Medulla oblongata (tissue), 1 donor: ENCODE measurements around the gene MPP4.

Source experiments
- DNase-seq: peaks from one replicate; pipeline ENCODE4 v3.0.0-alpha.2; 2015; ENCODE audit errors: extremely low spot score

MPP4 gene, protein sequence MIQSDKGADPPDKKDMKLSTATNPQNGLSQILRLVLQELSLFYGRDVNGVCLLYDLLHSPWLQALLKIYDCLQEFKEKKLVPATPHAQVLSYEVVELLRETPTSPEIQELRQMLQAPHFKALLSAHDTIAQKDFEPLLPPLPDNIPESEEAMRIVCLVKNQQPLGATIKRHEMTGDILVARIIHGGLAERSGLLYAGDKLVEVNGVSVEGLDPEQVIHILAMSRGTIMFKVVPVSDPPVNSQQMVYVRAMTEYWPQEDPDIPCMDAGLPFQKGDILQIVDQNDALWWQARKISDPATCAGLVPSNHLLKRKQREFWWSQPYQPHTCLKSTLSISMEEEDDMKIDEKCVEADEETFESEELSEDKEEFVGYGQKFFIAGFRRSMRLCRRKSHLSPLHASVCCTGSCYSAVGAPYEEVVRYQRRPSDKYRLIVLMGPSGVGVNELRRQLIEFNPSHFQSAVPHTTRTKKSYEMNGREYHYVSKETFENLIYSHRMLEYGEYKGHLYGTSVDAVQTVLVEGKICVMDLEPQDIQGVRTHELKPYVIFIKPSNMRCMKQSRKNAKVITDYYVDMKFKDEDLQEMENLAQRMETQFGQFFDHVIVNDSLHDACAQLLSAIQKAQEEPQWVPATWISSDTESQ

DNA sequence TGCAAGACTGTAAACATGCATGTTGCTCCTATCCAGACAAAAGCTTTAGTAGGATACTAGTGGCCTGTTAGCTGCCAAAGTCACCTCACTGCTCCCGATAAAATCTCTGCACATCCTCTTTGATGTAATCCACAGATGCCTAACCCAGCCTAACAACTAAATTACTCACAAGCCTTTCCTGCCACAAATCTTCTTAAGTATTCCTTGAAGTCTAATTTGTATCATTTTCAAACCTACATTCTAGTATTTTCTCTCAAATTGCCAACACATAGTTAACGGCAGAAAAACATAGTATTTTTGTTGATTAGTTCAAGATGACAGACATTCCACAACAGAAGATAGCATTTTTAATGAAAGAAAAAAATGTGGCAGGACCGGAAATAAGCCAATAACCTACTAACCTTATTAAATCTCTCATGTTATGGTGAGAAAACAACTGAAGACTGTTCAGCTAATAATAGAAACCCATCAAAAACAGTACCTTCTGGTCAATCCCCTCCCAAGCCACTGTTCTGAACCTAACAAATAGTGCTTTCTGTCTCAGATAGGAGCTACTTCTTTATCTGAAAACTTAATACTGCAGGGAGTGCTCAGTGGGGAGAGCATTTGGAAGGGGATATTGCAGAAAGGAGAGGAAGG lies at the start of gene MPP4:
MPP4 (minus strand) TSS at position 57 of the 639 bp plus-strand sequence. CDS start 4,690 bp downstream, outside the sequence.
- no peak for DNase-seq

DNA sequence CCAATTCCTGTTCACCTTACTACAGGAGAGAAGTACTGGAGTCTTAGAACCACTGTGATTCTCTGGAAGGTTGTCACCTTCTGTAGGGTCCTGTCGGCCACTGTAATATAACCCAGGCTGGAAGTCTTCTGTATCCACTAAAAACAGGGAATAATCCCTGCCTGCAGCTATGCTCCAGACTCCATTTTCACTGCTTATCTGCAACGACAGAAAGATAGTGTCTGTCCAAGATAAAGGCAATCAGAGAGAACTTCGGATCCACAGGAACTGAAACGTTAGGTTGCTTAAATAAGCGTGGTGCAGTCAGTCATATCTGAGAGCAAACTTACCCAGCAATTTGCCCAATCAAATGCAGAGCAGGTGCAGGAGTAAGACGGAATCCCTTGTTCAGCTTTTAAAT lies 48.1 kb upstream of the MPP4 start:
- no peak for DNase-seq

DNA sequence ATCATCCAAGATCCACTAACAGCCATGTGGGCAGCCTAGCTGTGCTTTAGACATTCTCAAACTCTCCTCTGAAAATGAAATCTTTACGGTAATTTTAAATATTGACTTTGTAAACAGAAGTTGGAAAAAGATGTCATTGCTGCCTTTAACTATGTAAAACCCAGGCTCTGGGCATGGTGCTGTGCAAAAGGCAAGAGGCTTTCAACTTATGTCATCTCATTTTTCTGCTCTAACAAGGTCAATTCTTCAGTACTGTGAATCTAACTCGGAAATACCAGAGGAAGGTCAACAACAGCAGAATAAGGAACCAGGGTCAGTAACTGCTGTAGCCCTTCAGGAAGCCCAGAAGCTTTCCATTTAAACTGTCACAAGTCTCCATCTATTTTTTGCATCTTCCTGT lies 37.0 kb upstream of the MPP4 start:
- no peak for DNase-seq

DNA sequence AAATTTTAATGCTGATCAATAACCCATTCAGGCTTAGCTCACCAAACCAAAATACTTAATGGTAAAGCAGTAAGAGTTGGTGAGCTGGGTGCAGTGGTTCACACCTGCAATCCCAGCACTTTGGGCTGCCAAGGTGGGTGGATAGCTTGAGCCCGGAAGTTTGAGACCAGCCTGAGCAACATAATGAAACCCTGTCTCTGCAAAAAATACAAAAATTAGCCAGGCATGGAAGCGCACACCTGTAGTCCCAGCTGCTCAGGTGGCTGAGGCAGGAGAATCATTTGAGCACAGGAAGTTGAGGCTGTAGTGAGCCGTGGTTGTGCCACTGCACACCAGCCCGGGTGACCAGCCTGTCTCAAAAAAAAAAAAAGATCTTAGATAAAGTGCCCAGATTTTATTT lies 35.7 kb upstream of the MPP4 start:
- no peak for DNase-seq

DNA sequence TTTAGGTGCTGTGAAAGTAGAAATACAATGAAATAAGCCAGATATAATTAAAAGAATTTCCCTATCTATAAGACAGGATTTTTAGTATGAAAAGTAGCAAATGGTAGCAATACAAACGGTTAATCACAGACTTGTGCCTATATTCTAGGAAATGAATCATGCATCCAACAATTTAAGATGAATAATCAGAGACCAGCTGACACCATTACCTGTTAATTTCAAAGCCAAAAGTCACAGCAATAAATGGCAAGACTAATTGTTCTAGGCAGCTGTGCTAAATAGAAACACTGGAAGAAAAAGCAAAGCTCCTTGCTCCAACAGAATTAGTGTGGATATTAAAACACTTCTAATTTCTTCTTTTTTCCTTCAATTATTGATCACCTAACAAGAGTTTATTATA lies 35.1 kb upstream of the MPP4 start:
- no peak for DNase-seq

DNA sequence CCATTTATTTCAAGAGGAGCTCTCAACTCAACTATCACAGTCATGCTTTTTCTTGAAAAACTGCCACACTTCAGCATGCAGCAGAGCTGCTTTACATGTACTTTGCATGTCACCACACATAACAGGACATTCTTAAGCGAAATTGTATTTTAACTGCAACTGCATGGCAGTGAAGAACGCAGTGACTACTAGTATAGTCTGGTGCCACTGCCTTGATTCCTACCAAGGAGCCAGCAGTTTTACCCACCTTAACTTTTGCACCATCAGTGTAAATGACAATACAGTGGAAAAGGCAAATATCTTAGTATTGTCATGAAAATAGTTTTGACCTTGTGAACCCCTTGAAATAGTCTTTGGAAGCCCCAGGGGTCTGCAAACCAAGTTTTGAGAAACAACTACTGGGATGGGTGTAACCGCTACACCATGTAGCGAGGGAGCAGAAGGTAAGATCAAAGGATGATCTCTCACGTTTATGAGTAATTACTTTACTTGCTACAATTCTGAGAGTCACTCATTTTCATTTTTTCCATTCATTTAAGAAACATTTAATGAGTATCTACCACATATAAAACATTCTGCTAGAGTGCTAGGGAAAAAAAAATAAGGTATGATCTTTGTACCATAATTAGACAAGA lies 32.3 kb upstream of the MPP4 start:
- DNase-seq: no peak

DNA sequence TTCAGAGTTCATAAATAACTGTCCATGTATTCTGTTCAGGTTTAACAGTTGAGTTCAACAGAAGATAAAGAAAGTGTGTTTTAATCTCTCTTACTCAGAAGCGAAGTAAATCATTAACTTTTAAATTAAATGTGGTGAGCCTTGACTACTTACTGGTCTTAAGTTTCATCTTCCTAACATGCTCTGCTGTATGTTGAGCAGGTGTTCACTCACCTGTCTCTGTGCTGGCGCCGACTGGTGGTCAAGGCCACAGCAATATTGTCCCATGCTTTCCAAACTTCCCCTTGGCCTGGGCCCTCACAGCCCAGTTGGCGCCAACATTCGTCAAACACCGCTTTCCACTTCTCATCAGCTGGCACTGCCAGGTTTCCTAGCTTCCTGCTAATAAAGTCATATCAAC lies 17.0 kb upstream of the MPP4 start:
- no peak for DNase-seq

DNA sequence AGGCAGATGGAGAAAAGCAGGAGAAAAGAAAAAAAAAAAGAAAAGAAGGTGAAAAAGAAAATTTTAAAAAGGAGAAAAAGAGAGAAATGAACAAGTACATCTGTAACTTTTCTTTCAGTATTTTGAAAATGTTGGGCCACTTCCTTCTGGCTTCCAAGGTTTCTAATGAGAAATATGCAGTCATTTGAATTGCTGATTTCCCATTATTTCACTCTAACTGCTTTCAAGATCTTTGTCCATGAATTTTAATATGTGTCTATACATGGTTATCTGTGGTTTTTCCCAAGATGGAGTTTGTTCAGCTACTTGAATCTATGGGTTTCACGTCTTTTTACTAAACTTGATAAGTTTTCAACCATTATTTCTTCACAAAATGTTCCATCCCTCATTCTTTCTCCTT lies 14.3 kb upstream of the MPP4 start:
- DNase-seq: no peak

DNA sequence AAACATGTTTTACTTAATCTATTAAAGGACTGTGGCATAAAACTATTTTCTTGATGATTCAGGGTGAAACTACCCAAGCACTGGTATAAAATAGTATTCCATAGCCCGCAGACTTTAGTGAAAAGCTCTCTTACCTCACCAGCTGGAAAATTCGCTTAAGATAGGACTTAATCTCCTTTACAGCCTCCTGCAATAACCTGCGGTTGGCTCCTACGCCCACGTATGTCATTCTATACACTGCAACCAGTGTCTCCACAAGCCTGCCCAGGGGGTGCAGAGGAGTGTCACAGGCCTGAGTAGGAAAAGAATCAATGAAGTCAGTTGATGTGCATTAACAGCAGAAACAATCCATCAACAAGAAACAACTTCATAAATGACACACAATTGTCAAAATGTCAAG lies 11.3 kb upstream of the MPP4 start:
- no peak for DNase-seq

DNA sequence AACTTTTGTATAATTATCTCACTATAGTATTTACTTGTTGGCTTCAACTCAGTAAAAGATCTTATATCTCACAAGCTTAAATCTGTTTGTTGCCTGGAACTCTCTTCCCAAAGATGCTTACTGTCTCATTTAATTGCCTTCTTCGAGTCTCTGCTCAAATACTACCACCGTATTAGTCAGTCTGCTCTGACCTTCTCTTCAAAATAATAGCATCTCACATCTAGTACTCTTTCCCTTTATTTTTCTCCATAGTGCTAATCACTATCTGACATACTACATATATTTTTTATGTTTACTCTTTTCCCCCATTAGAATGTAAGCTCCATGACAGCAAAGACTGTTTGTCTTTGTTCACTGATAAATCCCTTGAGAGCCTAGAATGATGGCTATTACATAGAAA lies 10.6 kb upstream of the MPP4 start:
- no peak for DNase-seq

DNA sequence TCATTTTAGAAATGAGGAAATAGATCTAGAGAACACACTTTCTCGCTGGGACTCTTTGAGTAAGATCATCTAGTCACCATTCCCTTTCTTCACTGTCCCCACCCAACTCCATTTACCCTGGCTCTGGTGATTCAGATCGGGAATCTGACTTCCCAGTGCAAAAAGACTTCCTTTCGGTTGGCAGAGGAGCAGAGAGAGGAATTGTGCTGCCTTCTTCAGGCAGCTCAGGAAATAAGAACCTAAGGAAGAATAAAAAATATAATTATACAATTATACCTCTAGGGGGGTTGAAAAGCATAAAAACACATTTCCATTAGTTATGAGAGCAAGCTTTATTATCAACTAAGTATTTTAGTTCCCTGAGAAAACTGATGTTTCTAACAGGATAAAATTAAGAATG lies 9.3 kb upstream of the MPP4 start:
- DNase-seq: no peak

DNA sequence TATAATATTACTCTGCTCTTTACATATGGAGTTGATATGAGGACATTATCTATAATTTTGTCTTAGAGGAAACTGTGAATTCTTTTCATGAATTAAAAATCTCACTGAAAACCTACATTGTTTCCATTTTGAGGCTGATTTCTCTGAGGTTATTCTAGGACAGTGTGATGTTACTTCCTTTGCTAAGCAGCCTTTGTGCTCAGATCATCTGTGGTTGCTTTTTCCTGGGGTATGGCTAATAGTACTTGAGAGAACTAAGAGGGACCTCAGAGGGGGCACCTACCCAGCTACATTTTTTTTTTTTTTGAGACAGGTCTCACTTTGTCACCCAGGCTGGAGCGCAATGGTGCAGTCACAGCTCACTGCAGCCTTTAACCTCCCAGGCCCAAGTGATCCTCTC lies 8.7 kb upstream of the MPP4 start:
- DNase-seq: no peak

DNA sequence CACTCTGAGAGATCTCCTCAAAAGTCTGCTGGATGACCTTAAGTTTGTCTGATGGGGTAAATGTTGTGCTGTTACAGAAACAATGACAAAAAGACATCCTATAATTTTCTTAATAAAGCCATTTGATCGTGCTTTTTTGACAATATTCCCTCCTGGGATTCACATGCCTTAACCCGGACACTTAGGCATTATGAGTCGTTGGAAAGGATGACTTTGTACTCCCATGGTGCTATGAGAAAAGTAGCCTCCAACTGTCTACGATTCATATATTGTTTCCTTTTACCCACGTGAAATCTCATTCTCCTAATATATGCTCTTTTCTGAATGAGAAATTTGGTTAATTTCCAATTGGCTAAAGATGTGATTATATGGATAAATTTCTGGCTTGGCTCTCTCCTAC lies 6.1 kb upstream of the MPP4 start:
- no peak for DNase-seq

DNA sequence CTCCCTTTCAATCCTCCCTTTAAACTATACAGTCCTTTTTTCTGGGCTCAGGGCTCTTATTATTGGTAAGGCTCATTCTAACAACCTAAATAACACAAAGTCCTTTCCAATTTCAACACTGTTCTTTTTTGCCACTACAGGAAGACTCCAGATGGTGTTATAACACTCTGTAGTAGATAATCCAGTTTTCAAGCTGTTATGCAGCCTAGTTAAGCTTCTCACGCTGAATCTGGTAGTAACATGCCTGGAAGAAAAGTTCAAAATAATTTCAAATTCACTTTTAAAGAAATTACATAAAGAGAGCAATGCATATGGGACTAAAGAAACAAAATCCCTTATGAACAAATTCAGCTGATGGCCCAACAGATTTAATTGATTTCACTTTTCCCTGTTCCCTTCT lies 3.2 kb upstream of the MPP4 start:
- no peak for DNase-seq

DNA sequence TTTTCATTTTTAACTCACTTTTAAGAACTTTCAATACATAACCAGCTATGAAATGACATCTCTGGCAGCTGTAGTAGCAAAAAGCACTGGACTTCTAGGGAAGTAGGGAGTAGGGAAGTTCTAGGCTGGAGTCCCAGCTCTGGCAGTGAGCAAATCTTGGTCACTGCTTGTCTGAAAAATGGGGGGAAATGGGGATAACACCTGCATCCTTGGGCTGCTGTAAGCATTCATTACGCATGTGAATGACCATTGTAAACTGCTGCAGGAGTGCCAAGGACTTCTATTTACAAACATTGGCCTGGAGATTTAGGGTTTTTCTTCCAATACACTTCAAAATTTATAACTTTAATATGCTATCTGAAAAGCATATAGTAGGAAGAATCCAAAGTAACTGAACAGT lies 972 bp upstream of the MPP4 start:
- DNase-seq: peak; percentile 20

DNA sequence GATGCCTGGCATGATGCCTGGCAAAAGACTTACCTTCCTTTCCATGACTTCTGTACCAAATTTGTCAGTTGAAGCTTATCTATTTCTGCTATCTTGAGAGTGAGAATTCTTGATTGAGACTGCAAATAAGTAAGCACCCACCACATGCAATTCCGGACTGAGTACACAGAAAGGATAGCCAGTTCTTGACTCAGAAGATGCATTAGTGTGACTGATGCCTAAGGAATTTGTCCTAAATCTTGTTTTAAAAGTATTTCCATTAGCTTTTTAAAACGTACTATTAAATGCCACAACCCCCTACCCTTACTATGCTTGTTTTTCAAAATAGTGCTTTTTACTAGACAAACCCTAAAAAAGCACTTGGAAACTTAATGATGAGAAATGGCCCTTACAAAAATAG lies 545 bp downstream of the MPP4 start:
- DNase-seq: no peak

DNA sequence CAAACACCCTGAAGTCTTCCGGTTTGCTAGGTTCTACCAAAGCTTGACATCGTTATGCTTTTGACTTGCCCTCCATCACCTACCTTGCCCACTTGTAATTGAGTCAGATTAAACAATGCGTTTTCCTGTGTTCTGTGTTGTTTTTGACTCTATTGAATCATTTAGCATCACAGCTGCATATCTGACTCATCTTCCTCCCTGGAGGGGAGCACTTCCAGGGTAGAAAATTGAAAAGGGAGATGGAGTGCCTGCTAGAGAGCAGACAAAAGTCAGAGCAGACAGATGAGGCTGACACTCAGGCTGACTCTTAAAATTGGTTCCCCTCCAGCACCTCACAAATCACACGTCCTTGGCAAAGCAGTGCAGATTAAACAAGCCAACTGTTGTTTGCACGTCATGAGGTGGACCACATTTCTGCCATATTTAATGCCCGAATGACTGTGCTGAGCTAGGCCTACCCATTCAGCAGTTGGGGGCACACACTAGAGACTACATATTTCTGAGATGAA lies 2.2 kb downstream of the MPP4 start:
- peak; percentile 21 for DNase-seq

DNA sequence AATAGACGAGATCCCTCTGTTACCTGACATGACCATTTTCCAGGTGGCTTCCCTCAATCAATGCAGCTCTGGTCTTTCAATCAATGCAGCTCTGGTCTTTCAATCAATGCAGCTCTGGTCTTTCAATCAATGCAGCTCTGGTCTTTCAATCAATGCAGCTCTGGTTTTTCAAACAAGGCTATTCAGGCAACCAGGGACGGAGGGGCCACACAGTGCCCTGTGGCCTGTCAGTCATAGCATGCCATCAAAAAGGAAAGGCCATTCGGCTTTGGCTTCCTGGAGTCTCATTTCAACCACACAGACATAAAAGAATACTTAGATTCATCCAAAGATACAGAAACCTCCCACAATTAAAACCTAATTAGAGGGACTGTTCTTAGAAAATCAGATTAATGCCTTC lies 13.3 kb downstream of the MPP4 start:
- DNase-seq: no peak

DNA sequence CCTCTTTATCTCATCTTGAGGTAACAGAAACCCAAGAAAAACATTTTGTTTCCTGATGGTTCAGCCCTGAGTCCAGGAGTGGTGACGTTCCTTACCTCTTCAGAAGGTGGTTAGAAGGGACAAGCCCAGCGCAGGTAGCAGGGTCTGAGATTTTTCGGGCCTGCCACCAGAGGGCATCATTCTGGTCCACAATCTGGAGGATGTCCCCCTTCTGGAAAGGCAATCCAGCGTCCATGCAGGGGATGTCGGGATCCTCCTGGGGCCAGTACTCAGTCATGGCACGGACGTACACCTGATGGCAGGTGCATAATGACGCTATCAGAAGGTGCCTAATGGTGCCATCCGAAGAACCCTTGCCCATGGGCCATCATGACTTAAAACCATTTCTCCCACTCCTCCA lies 17.7 kb downstream of the MPP4 start:
- no peak for DNase-seq

DNA sequence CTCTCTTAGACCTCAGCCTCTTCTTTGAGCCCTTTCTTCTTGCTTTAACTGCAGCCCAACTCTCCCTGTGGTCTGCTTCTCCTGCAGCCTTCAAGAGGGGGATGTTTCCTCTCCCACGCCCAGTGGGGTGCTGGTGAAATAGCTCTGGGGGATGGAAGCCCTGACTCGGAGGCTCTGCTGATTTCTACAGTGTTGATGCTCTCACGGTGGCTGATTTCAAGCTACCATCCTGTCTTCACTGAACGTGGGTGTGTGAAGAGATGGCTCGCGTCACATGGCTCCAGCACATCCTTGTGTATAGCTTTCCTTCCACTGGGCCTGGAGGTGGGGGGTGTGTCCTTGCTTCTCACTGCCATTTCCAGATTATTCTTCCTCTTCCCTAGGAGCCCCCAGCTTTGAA lies 20.0 kb downstream of the MPP4 start:
- no peak for DNase-seq

DNA sequence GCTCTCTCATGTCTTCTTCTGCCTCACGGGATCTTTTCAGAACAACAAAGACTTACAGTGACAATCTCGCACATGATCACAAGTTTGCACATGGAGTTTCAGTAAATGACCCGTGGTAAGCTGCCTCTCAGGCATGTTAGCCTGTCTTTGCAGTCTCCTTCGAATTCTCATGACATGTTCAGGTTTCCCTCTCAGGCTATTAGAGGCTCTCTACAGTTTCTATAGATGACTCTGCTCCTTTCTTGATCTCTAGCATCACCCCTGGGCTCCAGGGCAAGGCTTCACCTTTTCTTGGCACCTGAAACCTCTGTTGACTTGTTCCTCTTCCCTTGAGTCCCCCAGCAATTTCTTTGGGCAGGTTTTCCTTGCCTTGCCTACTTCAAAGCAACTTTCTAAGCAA lies 23.0 kb downstream of the MPP4 start:
- DNase-seq: no peak

DNA sequence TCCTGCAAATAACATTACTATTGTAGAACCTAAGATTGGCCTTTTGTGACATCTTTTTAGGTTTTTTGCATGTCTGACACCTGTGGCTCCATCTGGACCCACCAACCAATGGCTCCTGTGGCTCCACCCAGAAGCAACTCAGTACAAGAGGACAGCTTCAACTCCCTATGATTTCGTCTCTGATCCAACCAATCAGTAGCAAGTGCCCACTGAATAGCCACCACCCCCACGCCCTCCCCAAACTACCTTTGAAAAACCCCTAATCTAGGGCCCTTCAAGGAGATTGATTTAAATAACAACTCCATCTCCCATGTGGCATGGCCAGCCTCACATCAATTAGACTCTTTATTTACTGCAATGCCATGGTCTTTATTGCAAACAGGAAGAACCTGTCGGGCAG lies 23.6 kb downstream of the MPP4 start:
- no peak for DNase-seq

DNA sequence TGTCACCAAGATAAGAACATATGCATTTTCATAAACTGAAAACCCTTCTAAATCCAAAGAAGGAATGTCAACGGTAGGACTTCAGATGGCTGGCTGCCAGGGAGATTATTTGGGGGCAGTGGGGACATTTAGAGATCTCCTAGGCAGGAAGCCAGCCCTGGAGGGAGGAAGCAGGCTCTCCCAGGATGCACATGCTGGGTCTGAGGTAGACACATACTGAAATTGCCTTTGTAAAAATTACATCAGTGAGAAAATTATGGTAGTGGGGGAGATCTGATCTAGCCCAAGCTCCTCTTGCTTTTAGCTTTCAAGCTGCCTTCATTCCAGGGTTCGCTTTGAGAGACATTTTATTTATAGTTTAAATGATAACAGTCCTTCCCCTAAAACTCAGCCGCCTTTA lies 24.1 kb downstream of the MPP4 start:
- no peak for DNase-seq
